ENCODE data around the gene RGS3.

Gene RGS3

GRCh38 chr9:113511856-113512761 is 48.6 kb downstream of the RGS3 start:
- peak; percentile 50 for DNase-seq (ENCODE audit: low read depth)

- DNase-seq (ENCODE audit: low read depth), result no peak
Measured at GRCh38 chr9:113513111-113513510, 49.6 kb downstream of the RGS3 start.

GRCh38 chr9:113513536-113513935 is 50.0 kb downstream of the RGS3 start:
- no peak for DNase-seq (ENCODE audit: low read depth)

GRCh38 chr9:113514061-113514460 is 50.5 kb downstream of the RGS3 start:
- DNase-seq (ENCODE audit: low read depth), result no peak

- DNase-seq (ENCODE audit: low read depth), result no peak
Measured at GRCh38 chr9:113514748-113515147, 51.2 kb downstream of the RGS3 start.

- DNase-seq (ENCODE audit: low read depth), result no peak
Measured at GRCh38 chr9:113515862-113516261, 52.3 kb downstream of the RGS3 start.

GRCh38 chr9:113516840-113517577 is 53.5 kb downstream of the RGS3 start:
- peak; percentile 43 for DNase-seq (ENCODE audit: low read depth)

- DNase-seq (ENCODE audit: low read depth), result no peak
Measured at GRCh38 chr9:113519426-113520108, 56.0 kb downstream of the RGS3 start.

GRCh38 chr9:113520109-113520642 is 56.6 kb downstream of the RGS3 start:
- DNase-seq (ENCODE audit: low read depth), result peak; percentile 21

GRCh38 chr9:113521693-113522255 is 58.2 kb downstream of the RGS3 start:
- no peak for DNase-seq (ENCODE audit: low read depth)

- DNase-seq (ENCODE audit: low read depth), result no peak
Measured at GRCh38 chr9:113522419-113522818, 58.9 kb downstream of the RGS3 start.

- DNase-seq (ENCODE audit: low read depth), result no peak
Measured at GRCh38 chr9:113522858-113523257, 59.3 kb downstream of the RGS3 start.

- peak; percentile 57 for DNase-seq (ENCODE audit: low read depth)
Measured at GRCh38 chr9:113523421-113524141, 60.1 kb downstream of the RGS3 start.

- no peak for DNase-seq (ENCODE audit: low read depth)
Measured at GRCh38 chr9:113524468-113524867, 60.9 kb downstream of the RGS3 start.

- DNase-seq (ENCODE audit: low read depth), result no peak
Measured at GRCh38 chr9:113525205-113525604, 61.7 kb downstream of the RGS3 start.

- DNase-seq (ENCODE audit: low read depth), result no peak
Measured at GRCh38 chr9:113525831-113526230, 62.3 kb downstream of the RGS3 start.

- DNase-seq (ENCODE audit: low read depth), result no peak
Measured at GRCh38 chr9:113526231-113526746, 62.8 kb downstream of the RGS3 start.

GRCh38 chr9:113526841-113527240 is 63.3 kb downstream of the RGS3 start:
- no peak for DNase-seq (ENCODE audit: low read depth)

GRCh38 chr9:113528088-113528487 is 64.6 kb downstream of the RGS3 start:
- DNase-seq (ENCODE audit: low read depth), result no peak

- DNase-seq (ENCODE audit: low read depth), result no peak
Measured at GRCh38 chr9:113528811-113529210, 65.3 kb downstream of the RGS3 start.
